K562 treated with DMSO at 1 percent for 48 hours (cell line): Measurements from ENCODE around the gene ZNF391. TPM values are rescaled to one million over a fixed set of nuclear protein-coding genes. Genes with fewer than 3 reads are reported as not detected.

Experiments
- total RNA-seq: library from RNA; unstranded; fragments of 300-600 nt; gene quantifications from 2 replicates; pipeline ENCODE4 v1.2.3, GENCODE V29; 2022; ENCODE audit warnings: low replicate concordance; ENCODE audit errors: extremely low read depth

ZNF391 gene
- not detected in 2 replicates for total RNA-seq

GRCh38 chr6:27388293-27389197 lies at the start of gene ZNF391:
ZNF391 (plus strand) TSS chr6:27388759; CDS start chr6:27400371, 11,612 bp downstream.

Other genes starting within 250 kb of the ZNF391 start
- not detected in 2 replicates for gene PRSS16, start 141.1 kb upstream of the ZNF391 start, total RNA-seq
- gene POM121L2, start 76.5 kb upstream of the ZNF391 start, total RNA-seq, result not detected in 2 replicates
- gene ZNF184, start 84.3 kb downstream of the ZNF391 start, total RNA-seq, result not detected in 2 replicates